T-cell (primary cell): ENCODE measurements around the gene TMEM156. TPM values are rescaled to one million over a fixed set of nuclear protein-coding genes. Genes with fewer than 3 reads are reported as not detected.

Experiments
- ATAC-seq, 4 experiments: fragments of 200-7000 bp in 3 of 4; fragments of 150-1000 bp in 1 of 4; cut with Tn5 transposase; replicated peaks in 1 of 4; 1 replicate in 3 of 4; 2 replicates in 1 of 4; pipeline ENCODE4 v1.10.0; 2021; ENCODE audit warnings: moderate library complexity in 3 of 4, mild to moderate bottlenecking in 2 of 4, moderate number of reproducible peaks in 1 of 4
- CTCF ChIA-PET, 2 donors: fragments of 300-600 bp; sonication (Branson Sonifier 250); formaldehyde crosslinking; loops; one replicate each; lab custom pipeline; 2022; ENCODE audit warnings: antibody characterized with exemption in 2 of 2; lab: Charles Lee
- POLR2A ChIA-PET, 2 donors: fragments of 300-600 bp; sonication (Branson Sonifier 250); formaldehyde crosslinking; loops; one replicate each; lab custom pipeline; 2022; ENCODE audit warnings: antibody characterized with exemption in 2 of 2; lab: Charles Lee
- DNase-seq, 35 experiments: peaks; one replicate each; pipeline versions ENCODE4 v3.0.0 to v3.0.0-alpha.2; 2013 to 2023
- H3K27ac ChIP-seq: one replicate; pipeline ENCODE4 v1.5.1; 2013; ENCODE audit warnings: low read length
- H3K27me3 ChIP-seq, 2 experiments: replicated peaks in 1 of 2; 1 replicate in 1 of 2; 2 replicates in 1 of 2; pipeline versions ENCODE4 v1.6.1 to v1.7.0; 2013; ENCODE audit warnings: low read length in 1 of 2, mixed read lengths in 1 of 2; ENCODE audit not compliant: control insufficient read depth in 2 of 2, insufficient read depth in 2 of 2; ENCODE audit errors: extremely low read depth in 1 of 2
- H3K36me3 ChIP-seq, 2 donors: 1 replicate in 1 of 2; 2 replicates in 1 of 2; pipeline versions ENCODE4 v1.6.1 to v1.7.0; 2013; ENCODE audit warnings: low read length in 1 of 2; ENCODE audit not compliant: control insufficient read depth in 2 of 2, insufficient read depth in 1 of 2; ENCODE audit errors: extremely low read depth in 1 of 2
- H3K4me1 ChIP-seq, 2 experiments: 1 replicate in 1 of 2; 2 replicates in 1 of 2; pipeline versions ENCODE4 v1.6.1 to v1.7.0; 2013; ENCODE audit warnings: low read length in 2 of 2, mixed read lengths in 1 of 2; ENCODE audit not compliant: insufficient read depth in 2 of 2, control insufficient read depth in 1 of 2; ENCODE audit errors: extremely low read depth in 1 of 2
- H3K4me3 ChIP-seq, 2 donors: 1 replicate in 1 of 2; 2 replicates in 1 of 2; pipeline versions ENCODE4 v1.5.1 to v1.7.0; 2013; ENCODE audit warnings: mild to moderate bottlenecking in 2 of 2, low read length in 1 of 2, moderate library complexity in 1 of 2; ENCODE audit not compliant: control insufficient read depth in 1 of 2; ENCODE audit errors: extremely low read depth in 1 of 2
- H3K9me3 ChIP-seq: 2 replicates; pipeline ENCODE4 v1.7.0; 2013
- H3K27ac Mint-ChIP-seq, 2 donors: one replicate each; pipeline ENCODE4 v1.8.0; 2020 to 2021; ENCODE audit warnings: mild to moderate bottlenecking in 2 of 2, mixed read lengths in 2 of 2
- H3K27me3 Mint-ChIP-seq, 2 donors: one replicate each; pipeline ENCODE4 v1.8.0; 2021 to 2022; ENCODE audit warnings: mixed read lengths in 2 of 2
- H3K36me3 Mint-ChIP-seq: one replicate; pipeline ENCODE4 v1.8.0; 2021; ENCODE audit warnings: mixed read lengths
- H3K4me1 Mint-ChIP-seq, 3 donors: one replicate each; pipeline ENCODE4 v1.8.0; 2020 to 2022; ENCODE audit warnings: mixed read lengths in 3 of 3, mild to moderate bottlenecking in 1 of 3
- H3K4me3 Mint-ChIP-seq, 3 donors: one replicate each; pipeline ENCODE4 v1.8.0; 2020 to 2022; ENCODE audit warnings: mild to moderate bottlenecking in 3 of 3, mixed read lengths in 3 of 3, moderate library complexity in 3 of 3
- H3K9me3 Mint-ChIP-seq, 3 donors: one replicate each; pipeline ENCODE4 v1.8.0; 2020 to 2022; ENCODE audit warnings: mixed read lengths in 3 of 3
- WGBS: methylation state at CpG from one replicate; pipeline ENCODE4 v1.1.5; 2013; ENCODE audit warnings: missing lambda C conversion rate; ENCODE audit not compliant: insufficient coverage; 5-methylcytosine and 5-hydroxymethylcytosine counted together
- total RNA-seq, 35 experiments: library from RNA in 6 of 35; stranded (reverse) in 6 of 35; fragments of 120-200 nt in 1 of 35; gene quantifications; one replicate each; pipeline versions ENCODE4 v1.2.1 to v1.2.4 and lab custom pipeline; 2013 to 2026

The TMEM156 gene
- total RNA-seq, 5 donors from 2014 or later (not counting 1 experiment from before 2014, with no cell fraction given), result 7.5 to 23.1 (median 12.5) TPM

- Histone ChIP-seq H3K4me3 (no peak overlapping the region), H3K36me3 (peaks cover 0 to 51% of the 10 kb centered on the region in 2 donors), H3K27ac (no peak overlapping the region), H3K27me3 (no peaks in the 10 kb centered on the region), H3K9me3 (no peaks in the 10 kb centered on the region), H3K4me1 (peaks cover 0 to 4% of the 10 kb centered on the region in 2 experiments)
- WGBS, result no CpG with 5 or more reads among the region's 5 CpGs
- Mint-ChIP-seq H3K4me1 (peaks cover 26 to 33% (median 33%) of the 10 kb centered on the region in 3 donors), H3K27ac (no peak overlapping the region), H3K27me3 (no peaks in the 10 kb centered on the region), H3K36me3 (peaks cover 53% of the 10 kb centered on the region), H3K9me3 (no peaks in the 10 kb centered on the region), H3K4me3 (no peak overlapping the region)
- DNase-seq (no peak), ATAC-seq (no peak)
- CTCF ChIA-PET, result no interaction called here
- POLR2A ChIA-PET, result no interaction called here
Measured at GRCh38 chr4:38982361-38983095, 49.7 kb downstream of the TMEM156 start.

- no peak overlapping the region for H3K27ac ChIP-seq
- H3K27me3 ChIP-seq, result no peaks in the 10 kb centered on the region
- ChIA-PET CTCF (interaction anchor here in 1 of 2 donors (0.6 to 1.1 kb wide), 2 partner anchors 147 to 201 kb away, joined by 3 read pairs; no protein-coding TSS in a partner anchor), POLR2A (no interaction called here)
- Mint-ChIP-seq H3K27me3 (no peaks in the 10 kb centered on the region), H3K4me1 (peaks cover 15 to 23% (median 23%) of the 10 kb centered on the region in 3 donors), H3K36me3 (peaks cover 56% of the 10 kb centered on the region), H3K9me3 (no peaks in the 10 kb centered on the region), H3K27ac (no peak overlapping the region), H3K4me3 (no peak overlapping the region)
- WGBS, result 92% methylated on average over 3 of the region's 7 CpGs
- no peaks in the 10 kb centered on the region for H3K9me3 ChIP-seq
- no peak for ATAC-seq
- peaks cover 0 to 4% of the 10 kb centered on the region in 2 experiments for H3K4me1 ChIP-seq
- DNase-seq, result no peak
- H3K4me3 ChIP-seq, result no peak overlapping the region
- H3K36me3 ChIP-seq, result peaks cover 2 to 53% of the 10 kb centered on the region in 2 donors
Measured at GRCh38 chr4:38980903-38981676, 51.1 kb downstream of the TMEM156 start.

GRCh38 chr4:38979511-38980230, 52.5 kb downstream of the TMEM156 start:
- DNase-seq, result no peak
- H3K4me1 Mint-ChIP-seq, result peaks cover 10 to 16% (median 13%) of the 10 kb centered on the region in 3 donors
- Histone ChIP-seq H3K36me3 (peaks cover 2 to 50% of the 10 kb centered on the region in 2 donors), H3K4me1 (no peaks in the 10 kb centered on the region), H3K27me3 (no peaks in the 10 kb centered on the region), H3K9me3 (no peaks in the 10 kb centered on the region), H3K27ac (no peak overlapping the region), H3K4me3 (no peak overlapping the region)
- H3K27me3 Mint-ChIP-seq, result no peaks in the 10 kb centered on the region
- H3K9me3 Mint-ChIP-seq, result no peaks in the 10 kb centered on the region
- no peak overlapping the region for H3K27ac Mint-ChIP-seq
- CTCF ChIA-PET, result no interaction called here
- 63% methylated on average over 1 of the region's 3 CpGs for WGBS
- POLR2A ChIA-PET, result interaction anchor here (0.5 to 0.6 kb wide), 2 partner anchors 344 to 358 kb away, joined by 3 to 4 read pairs; no protein-coding TSS in a partner anchor
- ATAC-seq, result no peak
- H3K36me3 Mint-ChIP-seq, result peaks cover 53% of the 10 kb centered on the region
- no peak overlapping the region for H3K4me3 Mint-ChIP-seq

GRCh38 chr4:38979081-38979480, 53.1 kb downstream of the TMEM156 start:
- Mint-ChIP-seq H3K4me1 (peaks cover 5 to 13% (median 9%) of the 10 kb centered on the region in 3 donors), H3K9me3 (no peaks in the 10 kb centered on the region), H3K27ac (no peak overlapping the region), H3K27me3 (no peaks in the 10 kb centered on the region), H3K36me3 (peaks cover 50% of the 10 kb centered on the region), H3K4me3 (no peak overlapping the region)
- ChIA-PET CTCF (no interaction called here), POLR2A (no interaction called here)
- no peak for DNase-seq
- H3K27ac ChIP-seq, result no peak overlapping the region
- no peak for ATAC-seq
- H3K4me1 ChIP-seq, result no peaks in the 10 kb centered on the region
- no peaks in the 10 kb centered on the region for H3K9me3 ChIP-seq
- WGBS, result 100% methylated on average over 1 of the region's 4 CpGs
- H3K4me3 ChIP-seq, result no peak overlapping the region
- peaks cover 2 to 44% of the 10 kb centered on the region in 2 donors for H3K36me3 ChIP-seq
- no peaks in the 10 kb centered on the region for H3K27me3 ChIP-seq

- Histone ChIP-seq H3K27me3 (no peaks in the 10 kb centered on the region), H3K4me3 (no peak overlapping the region), H3K27ac (no peak overlapping the region), H3K9me3 (no peaks in the 10 kb centered on the region), H3K4me1 (no peaks in the 10 kb centered on the region), H3K36me3 (peaks cover 2 to 25% of the 10 kb centered on the region in 2 donors)
- no peak overlapping the region for H3K27ac Mint-ChIP-seq
- H3K36me3 Mint-ChIP-seq, result peaks cover 28% of the 10 kb centered on the region
- CTCF ChIA-PET, result interaction anchor here in 1 of 2 donors (0.6 kb wide), 1 partner anchor 72 kb away, joined by 5 read pairs; no protein-coding TSS in a partner anchor
- H3K4me1 Mint-ChIP-seq, result peaks cover 0 to 6% (median 4%) of the 10 kb centered on the region in 3 donors
- H3K4me3 Mint-ChIP-seq, result no peak overlapping the region
- ATAC-seq (no peak), DNase-seq (no peak)
- WGBS, result over 99% methylated on average over 7 of the region's 7 CpGs
- POLR2A ChIA-PET, result no interaction called here
- H3K27me3 Mint-ChIP-seq, result no peaks in the 10 kb centered on the region
- no peaks in the 10 kb centered on the region for H3K9me3 Mint-ChIP-seq
Measured at GRCh38 chr4:38976308-38976707, 55.9 kb downstream of the TMEM156 start.

GRCh38 chr4:38968668-38969067, 63.5 kb downstream of the TMEM156 start:
- DNase-seq (no peak), ATAC-seq (no peak)
- no peaks in the 10 kb centered on the region for H3K27me3 ChIP-seq
- peaks cover 0 to 6% of the 10 kb centered on the region in 2 experiments for H3K4me1 ChIP-seq
- H3K4me1 Mint-ChIP-seq, result peaks cover 3 to 11% (median 6%) of the 10 kb centered on the region in 3 donors
- H3K4me3 ChIP-seq, result no peak overlapping the region
- peaks cover 52% of the 10 kb centered on the region for H3K36me3 Mint-ChIP-seq
- H3K27me3 Mint-ChIP-seq, result no peaks in the 10 kb centered on the region
- ChIA-PET POLR2A (no interaction called here), CTCF (no interaction called here)
- H3K36me3 ChIP-seq, result peaks cover 7 to 45% of the 10 kb centered on the region in 2 donors
- no peak overlapping the region for H3K4me3 Mint-ChIP-seq
- no peaks in the 10 kb centered on the region for H3K9me3 ChIP-seq
- H3K27ac Mint-ChIP-seq, result no peak overlapping the region
- H3K9me3 Mint-ChIP-seq, result no peaks in the 10 kb centered on the region
- 98% methylated on average over 4 of the region's 5 CpGs for WGBS
- H3K27ac ChIP-seq, result no peak overlapping the region
